NCI-H1436 (cell line): ENCODE measurements around the gene GUCY2D.

Source experiments
- DNase-seq: peaks from one replicate; lab custom pipeline; 2025; lab: John Stamatoyannopoulos, UW

GUCY2D gene

DNA sequence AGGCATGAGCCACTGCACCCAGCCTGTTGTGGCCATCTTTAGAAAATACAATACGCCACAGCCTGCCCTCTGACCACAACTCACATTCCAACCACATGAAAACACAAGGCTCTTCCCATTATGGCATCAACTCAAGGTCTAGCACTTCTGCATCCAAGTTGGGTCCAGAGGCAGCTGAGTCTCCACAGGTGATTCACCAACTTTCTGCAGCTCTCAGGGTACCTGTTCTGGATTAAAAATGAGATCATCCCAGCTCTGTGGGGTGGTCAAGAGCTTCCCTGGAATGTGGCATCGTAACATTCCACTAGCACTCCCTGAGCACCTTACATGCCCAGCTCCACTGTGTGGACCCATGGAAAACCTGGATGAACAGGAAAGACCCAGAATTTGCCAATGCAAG lies 9.9 kb upstream of the GUCY2D start:
- no peak for DNase-seq

DNA sequence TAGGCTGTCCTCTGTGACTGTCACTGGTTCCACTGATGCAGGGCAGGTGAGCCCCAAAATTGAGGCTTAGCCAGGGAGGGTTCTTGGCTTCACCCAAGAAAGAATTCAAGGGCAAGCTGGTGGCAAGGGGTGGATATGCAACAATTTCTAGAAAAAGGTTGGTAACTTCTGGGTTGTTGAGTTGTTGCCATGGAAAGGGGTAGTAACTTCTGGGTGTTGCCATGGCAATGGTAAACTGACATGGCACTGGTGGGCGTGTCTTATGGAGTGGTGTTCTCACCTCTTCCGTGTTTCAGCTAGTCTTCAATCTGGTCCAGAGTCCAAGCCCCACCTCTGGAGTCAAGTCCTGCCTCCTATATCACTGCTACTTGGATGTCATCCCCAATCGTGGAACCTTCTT lies 9.5 kb upstream of the GUCY2D start:
- no peak for DNase-seq

DNA sequence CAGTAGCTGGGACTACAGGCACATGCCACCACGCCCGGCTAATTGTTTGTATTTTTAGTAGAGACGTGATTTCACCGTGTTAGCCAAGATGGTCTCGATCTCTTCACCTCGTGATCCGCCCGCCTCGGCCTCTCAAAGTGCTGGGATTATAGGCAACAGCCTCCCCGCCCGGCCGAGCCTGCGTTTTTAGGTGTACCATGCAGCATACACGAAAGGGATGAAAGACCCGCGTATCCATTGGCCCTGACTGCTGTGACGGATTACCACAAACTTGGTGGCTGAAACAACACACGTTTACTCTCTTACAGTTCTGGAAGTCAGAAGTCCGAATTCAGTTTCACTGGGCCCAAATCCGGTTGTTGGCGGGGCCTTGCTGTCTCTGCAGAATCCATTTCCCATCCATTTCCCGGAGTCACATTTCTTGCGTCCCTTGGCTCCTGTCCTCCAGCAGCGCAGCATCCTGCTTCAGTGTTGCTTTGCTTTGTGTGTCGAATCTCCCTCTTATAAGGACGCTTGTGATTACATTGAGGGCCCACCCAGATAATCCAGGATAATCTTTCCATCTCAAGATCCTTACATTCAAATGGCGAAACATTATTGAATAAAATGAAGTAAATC lies 8.3 kb upstream of the GUCY2D start:
- no peak for DNase-seq

DNA sequence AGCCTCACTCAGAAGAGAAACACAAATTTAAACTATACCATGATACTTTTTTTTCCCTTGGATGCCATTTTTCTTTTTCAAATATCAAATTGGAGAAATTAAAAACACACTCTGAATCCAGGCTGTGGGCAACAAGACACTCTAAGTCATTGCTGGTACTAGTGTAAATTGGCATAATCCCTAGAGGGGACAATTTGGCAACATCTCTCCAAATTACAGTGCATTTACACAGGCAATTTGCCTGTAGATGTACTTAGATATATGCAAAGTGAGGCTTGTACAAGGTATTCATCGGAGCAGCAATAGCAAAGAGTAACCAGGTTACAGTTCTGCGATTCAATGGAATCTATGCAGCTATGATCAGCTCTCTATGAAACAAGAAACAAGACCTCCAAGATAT lies 6.7 kb upstream of the GUCY2D start:
- DNase-seq, result peak; percentile 46

DNA sequence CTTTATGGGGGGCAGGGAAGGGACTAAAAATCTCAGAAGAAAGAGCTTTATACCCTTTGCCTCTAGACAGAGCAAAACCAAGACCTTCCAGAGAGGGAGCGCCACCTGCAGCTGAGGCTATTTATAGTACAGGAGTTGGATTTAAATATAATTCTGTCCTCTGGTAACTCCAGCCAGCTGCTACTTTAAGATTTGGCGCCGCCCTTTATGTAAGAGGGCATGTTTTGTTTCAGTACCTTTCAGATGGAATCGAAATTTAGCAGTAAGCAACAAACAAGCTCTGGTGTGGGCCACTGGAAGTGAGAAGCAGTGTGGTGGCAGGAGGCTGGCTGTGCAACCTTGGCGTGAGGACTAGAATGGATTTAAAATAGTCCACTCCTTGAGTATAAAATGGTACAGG lies 5.2 kb upstream of the GUCY2D start:
- DNase-seq, result peak; percentile 51

DNA sequence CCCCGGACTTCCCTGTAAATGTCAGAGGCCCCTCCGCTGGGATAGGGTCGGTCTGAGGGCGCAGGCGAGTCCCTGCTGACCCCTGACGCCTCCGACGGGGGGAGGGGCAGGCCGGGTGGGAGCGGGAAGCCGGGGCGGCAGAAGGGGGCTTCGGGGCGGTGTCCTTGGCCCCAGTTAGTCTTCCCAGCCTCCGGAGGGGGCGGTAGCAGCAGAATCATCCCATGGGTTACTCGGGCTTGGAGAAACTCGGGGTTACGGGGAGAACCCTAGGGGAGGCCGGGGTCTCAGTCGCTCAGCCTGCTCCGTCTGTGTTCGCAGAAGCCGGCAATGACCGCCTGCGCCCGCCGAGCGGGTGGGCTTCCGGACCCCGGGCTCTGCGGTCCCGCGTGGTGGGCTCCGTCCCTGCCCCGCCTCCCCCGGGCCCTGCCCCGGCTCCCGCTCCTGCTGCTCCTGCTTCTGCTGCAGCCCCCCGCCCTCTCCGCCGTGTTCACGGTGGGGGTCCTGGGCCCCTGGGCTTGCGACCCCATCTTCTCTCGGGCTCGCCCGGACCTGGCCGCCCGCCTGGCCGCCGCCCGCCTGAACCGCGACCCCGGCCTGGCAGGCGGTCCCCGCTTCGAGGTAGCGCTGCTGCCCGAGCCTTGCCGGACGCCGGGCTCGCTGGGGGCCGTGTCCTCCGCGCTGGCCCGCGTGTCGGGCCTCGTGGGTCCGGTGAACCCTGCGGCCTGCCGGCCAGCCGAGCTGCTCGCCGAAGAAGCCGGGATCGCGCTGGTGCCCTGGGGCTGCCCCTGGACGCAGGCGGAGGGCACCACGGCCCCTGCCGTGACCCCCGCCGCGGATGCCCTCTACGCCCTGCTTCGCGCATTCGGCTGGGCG lies 542 bp downstream of the GUCY2D start:
- no peak for DNase-seq

DNA sequence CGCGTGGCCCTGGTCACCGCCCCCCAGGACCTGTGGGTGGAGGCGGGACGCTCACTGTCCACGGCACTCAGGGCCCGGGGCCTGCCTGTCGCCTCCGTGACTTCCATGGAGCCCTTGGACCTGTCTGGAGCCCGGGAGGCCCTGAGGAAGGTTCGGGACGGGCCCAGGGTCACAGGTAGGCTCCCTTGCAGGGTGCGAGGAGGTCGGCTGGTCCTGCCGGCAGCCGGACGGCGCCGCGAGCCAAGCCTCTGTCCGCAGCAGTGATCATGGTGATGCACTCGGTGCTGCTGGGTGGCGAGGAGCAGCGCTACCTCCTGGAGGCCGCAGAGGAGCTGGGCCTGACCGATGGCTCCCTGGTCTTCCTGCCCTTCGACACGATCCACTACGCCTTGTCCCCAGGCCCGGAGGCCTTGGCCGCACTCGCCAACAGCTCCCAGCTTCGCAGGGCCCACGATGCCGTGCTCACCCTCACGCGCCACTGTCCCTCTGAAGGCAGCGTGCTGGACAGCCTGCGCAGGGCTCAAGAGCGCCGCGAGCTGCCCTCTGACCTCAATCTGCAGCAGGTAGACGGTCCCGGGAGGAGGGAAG lies 1.3 kb downstream of the GUCY2D start:
- DNase-seq, result no peak

DNA sequence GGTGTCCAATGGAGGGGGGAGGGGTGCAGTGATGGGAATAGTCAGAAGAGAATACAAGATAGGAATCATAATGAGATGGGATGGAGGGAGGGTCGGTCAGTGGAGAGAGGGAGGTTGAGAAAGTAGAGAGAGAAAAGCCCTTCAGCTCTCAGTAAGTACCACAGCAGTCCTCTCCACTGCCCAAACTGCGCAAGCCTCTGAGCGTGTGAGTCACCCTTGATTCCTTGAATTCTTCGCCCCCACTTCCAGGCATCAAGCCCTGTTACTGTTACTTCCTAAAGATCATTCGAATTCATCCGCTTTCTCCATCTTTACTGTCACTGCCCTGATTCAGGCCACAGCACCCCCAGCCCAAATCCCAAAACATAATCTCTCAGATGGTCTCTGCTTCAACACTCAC lies 2.5 kb downstream of the GUCY2D start:
- no peak for DNase-seq

DNA sequence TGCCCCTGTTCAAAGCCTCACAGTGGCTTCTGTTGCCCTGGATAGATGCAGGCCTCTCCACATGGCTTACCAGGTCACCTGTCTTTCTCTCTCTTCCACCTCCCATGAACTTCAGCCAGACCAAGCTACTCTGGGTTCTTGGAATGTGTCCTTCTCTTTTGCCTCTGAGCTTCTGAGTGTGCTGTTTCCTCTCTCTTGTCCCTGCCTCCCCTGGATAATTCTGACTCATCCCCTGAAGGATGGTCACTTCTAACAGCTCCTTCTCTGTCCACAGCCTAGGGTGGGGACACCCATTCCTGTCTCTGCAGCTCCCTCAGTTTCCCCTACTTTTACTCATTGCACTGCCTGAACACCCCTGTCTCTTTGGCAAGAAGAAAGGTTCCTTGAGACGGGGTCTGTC lies 2.9 kb downstream of the GUCY2D start:
- no peak for DNase-seq

DNA sequence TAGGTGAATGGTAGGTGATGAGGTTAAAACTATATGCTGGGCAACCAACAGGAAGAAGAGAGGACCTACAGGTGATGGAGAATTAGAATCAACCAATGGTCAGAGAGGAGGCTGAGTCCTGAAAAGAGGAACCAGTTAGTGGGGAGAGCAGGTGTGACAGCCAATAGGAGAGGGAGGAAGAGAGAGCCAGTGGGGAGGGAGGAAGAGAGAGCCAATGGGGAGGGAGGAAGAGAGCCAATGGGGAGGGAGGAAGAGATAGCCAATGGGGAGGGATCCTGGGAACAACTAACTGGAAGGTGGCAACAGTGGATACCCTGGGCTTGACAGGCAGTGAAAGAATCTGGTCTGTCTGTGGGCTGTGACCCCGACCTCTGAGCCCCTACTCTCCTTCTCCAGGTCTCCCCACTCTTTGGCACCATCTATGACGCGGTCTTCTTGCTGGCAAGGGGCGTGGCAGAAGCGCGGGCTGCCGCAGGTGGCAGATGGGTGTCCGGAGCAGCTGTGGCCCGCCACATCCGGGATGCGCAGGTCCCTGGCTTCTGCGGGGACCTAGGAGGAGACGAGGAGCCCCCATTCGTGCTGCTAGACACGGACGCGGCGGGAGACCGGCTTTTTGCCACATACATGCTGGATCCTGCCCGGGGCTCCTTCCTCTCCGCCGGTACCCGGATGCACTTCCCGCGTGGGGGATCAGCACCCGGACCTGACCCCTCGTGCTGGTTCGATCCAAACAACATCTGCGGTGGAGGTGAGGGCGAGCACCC lies 3.7 kb downstream of the GUCY2D start:
- DNase-seq, result no peak

DNA sequence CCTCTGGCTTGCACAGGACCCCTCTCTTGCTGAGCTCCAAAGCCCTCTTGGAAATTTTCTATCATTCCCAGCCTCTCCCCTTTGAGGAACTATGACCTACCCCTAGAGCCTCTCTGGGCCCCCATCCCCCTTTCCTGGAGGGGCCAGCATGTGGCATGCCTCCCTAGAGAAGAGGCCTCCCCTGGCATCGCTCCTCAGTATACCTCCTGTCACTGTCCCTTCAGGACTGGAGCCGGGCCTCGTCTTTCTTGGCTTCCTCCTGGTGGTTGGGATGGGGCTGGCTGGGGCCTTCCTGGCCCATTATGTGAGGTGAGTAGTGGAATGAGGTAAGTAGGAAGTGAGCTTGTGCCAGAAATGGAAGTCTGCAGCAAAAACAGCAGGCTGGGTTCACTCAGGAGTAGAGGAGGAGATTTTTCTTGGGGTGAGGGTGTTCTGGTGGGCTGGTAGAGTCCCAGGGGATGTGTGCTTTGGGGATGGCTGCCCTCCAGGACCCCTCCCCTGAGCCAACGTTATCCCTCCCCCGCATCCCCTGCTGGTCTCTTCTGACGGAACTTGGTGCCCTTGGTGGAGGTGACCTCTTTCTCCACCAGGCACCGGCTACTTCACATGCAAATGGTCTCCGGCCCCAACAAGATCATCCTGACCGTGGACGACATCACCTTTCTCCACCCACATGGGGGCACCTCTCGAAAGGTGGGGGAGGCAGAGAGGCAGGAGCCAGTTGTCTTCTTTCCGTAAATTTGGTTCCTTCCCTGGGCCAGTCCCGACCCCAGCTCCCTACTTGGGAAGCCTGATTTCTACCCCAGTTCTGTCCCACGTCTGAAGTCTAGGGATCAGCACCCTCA lies 4.6 kb downstream of the GUCY2D start:
- DNase-seq, result no peak

DNA sequence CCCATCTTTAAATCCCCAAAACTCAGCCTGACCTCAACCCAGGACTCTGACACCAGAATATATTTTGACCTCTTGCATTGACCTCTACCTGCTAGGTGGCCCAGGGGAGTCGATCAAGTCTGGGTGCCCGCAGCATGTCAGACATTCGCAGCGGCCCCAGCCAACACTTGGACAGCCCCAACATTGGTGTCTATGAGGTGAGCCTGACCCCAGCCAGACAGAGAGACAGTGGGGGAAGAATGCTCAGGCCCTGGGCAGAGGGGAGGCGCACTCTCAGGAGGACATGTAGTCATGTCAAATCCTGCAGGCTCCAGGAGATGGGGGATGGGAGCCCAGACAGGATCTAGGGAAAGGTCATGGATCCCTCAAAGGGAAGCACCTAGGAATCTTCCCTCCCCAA lies 5.4 kb downstream of the GUCY2D start:
- DNase-seq, result no peak

DNA sequence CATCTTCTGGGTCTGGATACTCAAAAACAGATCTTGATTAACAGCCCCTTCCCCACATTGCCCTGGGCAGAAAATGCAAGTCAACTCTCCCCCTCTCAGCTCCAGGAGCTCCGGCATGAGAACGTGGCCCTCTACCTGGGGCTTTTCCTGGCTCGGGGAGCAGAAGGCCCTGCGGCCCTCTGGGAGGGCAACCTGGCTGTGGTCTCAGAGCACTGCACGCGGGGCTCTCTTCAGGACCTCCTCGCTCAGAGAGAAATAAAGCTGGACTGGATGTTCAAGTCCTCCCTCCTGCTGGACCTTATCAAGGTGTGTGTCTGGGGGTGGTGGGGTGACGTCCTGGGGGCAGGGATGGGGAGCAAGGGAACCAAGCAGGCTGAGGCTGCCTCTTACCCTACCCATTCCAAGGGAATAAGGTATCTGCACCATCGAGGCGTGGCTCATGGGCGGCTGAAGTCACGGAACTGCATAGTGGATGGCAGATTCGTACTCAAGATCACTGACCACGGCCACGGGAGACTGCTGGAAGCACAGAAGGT lies 9.7 kb downstream of the GUCY2D start:
- no peak for DNase-seq

DNA sequence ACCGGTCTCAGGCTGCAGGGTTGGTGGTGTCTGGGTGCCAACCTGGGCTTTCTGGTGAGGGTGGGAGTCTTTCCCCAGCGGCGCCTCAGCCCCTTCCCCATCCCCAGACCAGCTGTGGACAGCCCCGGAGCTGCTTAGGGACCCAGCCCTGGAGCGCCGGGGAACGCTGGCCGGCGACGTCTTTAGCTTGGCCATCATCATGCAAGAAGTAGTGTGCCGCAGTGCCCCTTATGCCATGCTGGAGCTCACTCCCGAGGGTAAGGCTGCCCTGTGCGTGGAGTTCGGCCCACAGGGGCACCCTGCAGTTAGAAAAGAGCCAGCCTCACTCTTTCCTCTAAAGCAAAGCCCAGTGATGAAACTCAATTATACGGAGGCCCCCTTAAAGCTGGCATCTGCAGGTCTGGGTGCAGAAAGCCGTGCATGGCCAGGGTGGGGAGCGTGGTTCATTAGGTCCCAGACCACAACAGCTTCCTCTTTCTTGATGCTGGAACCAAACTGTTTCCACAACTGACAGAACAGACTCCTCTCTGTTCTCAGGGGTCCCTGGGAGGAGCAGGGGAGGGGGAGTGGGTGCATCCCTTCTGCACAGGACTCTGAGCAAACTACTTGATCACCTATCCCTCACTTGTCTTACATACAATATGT lies 10.7 kb downstream of the GUCY2D start:
- no peak for DNase-seq

DNA sequence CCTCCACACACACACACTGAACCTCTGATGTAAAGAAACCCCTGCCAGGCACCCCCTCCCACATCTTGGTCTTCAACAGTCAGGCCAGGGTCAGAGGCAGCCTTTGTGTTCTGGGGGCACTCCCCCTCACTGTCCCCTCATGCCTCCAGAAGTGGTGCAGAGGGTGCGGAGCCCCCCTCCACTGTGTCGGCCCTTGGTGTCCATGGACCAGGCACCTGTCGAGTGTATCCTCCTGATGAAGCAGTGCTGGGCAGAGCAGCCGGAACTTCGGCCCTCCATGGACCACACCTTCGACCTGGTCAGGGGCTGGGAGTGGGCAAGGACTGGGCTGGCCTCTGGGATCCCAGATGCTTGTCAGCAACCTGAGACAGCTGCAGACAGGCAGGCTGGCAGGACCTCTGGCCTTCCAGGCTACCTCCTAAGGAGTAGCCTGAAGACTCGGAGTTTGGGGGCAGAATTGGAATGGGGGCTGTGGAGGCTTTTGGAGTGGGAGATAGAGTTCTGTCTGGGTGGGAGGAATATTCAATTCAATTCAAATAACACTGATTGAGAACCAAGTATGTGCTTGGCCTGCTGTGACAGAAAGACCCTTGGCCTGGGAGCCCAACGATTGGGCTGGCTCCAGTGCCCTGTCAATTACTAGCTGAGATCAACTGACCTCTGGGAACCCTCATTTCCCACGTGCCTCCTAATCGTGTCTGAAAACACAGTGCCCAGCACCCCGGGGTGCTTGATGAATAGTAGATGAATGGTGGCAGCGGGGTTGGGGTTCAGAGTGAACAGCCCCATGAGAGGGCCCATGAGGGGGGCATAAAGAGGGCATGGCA lies 11.5 kb downstream of the GUCY2D start:
- no peak for DNase-seq

DNA sequence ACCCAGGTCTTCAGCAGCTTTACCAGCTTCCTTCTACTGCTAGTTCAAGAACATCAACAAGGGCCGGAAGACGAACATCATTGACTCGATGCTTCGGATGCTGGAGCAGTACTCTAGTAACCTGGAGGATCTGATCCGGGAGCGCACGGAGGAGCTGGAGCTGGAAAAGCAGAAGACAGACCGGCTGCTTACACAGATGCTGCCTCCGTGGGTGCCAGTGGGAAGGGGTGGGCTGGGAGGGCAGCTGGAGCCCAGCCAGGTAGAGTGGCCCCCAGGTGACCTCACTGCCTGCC lies 12.1 kb downstream of the GUCY2D start:
- no peak for DNase-seq

DNA sequence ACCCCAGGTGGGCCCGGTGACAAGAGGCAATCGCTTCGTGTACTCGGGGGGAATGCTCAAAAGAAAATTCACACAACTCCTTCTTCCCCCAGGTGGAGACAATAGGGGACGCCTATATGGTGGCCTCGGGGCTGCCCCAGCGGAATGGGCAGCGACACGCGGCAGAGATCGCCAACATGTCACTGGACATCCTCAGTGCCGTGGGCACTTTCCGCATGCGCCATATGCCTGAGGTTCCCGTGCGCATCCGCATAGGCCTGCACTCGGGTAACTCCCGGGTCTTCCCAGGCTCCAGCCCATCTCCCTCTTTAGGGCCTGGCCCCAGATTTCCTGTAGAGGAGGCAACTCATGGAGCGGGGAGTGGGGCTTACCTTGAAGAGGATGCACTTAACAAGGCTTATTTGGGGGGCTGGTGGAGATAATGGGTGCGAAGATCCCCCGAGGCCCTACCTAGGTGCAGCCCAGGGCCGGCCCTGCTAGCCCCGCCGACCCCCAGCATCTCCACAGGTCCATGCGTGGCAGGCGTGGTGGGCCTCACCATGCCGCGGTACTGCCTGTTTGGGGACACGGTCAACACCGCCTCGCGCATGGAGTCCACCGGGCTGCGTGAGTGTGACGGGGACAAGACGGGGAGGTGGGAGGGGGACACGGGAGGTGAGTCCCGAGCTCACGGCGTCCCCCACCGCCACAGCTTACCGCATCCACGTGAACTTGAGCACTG lies 13.0 kb downstream of the GUCY2D start:
- DNase-seq, result no peak

DNA sequence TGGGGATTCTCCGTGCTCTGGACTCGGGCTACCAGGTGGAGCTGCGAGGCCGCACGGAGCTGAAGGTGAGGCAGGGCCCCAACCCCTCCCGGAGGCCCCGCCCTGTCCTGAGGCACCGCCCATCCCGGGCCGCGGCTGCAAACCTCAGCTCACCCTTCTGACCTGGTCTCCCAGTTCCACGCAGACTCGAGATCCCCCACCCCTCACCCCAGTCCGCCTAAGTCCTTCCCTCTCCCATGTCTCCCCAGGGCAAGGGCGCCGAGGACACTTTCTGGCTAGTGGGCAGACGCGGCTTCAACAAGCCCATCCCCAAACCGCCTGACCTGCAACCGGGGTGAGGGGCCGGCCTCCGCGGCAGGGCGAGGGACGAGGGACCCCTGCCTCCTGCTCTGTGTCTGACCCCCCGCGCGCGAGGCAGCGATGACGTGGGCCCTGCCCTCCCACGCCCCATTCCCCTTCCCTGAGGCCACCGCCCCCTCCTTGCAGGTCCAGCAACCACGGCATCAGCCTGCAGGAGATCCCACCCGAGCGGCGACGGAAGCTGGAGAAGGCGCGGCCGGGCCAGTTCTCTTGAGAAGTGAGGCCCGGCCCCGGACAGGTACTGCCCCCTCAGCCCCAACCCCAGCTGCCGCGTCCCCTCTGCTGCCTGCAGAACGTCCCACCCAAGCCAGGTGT lies 13.7 kb downstream of the GUCY2D start:
- peak; percentile 17 for DNase-seq
